AG04450 (cell line): ENCODE results near the gene IQSEC3. TPM values are rescaled to one million over a fixed set of nuclear protein-coding genes. Genes with fewer than 3 reads are reported as not detected.

ENCODE experiments used
- CTCF ChIA-PET: fragments of 300-600, 350-600 bp; formaldehyde crosslinking; extraction: SDS; loops from one replicate; lab custom pipeline; 2022; ENCODE audit warnings: antibody characterized with exemption, inconsistent platforms; lab: Charles Lee
- POLR2A ChIA-PET: fragments of 350-600 bp; formaldehyde crosslinking; extraction: SDS; loops from one replicate; lab custom pipeline; 2021; ENCODE audit warnings: antibody characterized with exemption, inconsistent platforms; lab: Yijun Ruan, JAX
- DNase-seq: peaks from one replicate; pipeline ENCODE4 v3.0.0-alpha.2; 2011; ENCODE audit warnings: low read depth, low spot score
- H3K27ac ChIP-seq: one replicate; pipeline ENCODE4 v1.5.1; 2012; ENCODE audit warnings: low read depth, low read length, control low read depth
- H3K27me3 ChIP-seq: one replicate; pipeline ENCODE4 v1.6.0; 2012; ENCODE audit warnings: low read length; ENCODE audit not compliant: control insufficient read depth, insufficient read depth
- H3K4me3 ChIP-seq: 2 replicates; pipeline ENCODE4 v1.5.1; 2011; ENCODE audit warnings: mild to moderate bottlenecking, low read depth, low read length, control low read depth
- H3K9me3 ChIP-seq: 2 replicates; pipeline ENCODE4 v1.5.1; 2012; ENCODE audit warnings: low read length; ENCODE audit not compliant: control insufficient read depth, insufficient read depth
- CTCF ChIP-seq: IDR thresholded peaks from 2 replicates; pipeline ENCODE4 v1.5.1; 2011; ENCODE audit warnings: low read depth, low read length, control low read depth, inconsistent platforms
- polyA plus RNA-seq: library from polyadenylated mRNA; depleted of rRNA; stranded (reverse); fragments of >200 nt; gene quantifications from 2 replicates; pipeline ENCODE4 v1.2.3, GENCODE V29; 2011

The IQSEC3 gene
- polyA plus RNA-seq, 1 experiment: 0.47 TPM

GRCh38 chr12:169528-170370 lies 103.2 kb downstream of the IQSEC3 start:
- TF ChIP-seq CTCF: peak; percentile 33
- H3K9me3 ChIP-seq: no peaks in the 10 kb centered on the region
- DNase-seq: no peak
- H3K27ac ChIP-seq: no peak overlapping the region
- H3K4me3 ChIP-seq: no peak overlapping the region
- POLR2A ChIA-PET: no interaction called here
- CTCF ChIA-PET: no interaction called here
- peaks cover 5% of the 10 kb centered on the region for H3K27me3 ChIP-seq

GRCh38 chr12:170371-171225 lies 104.0 kb downstream of the IQSEC3 start:
- H3K27me3 ChIP-seq: peaks cover 5% of the 10 kb centered on the region
- no peak for DNase-seq
- no peak overlapping the region for H3K27ac ChIP-seq
- ChIA-PET POLR2A (no interaction called here), CTCF (no interaction called here)
- H3K9me3 ChIP-seq: no peaks in the 10 kb centered on the region
- H3K4me3 ChIP-seq: no peak overlapping the region
- TF ChIP-seq CTCF: no peak

GRCh38 chr12:171276-171675 lies 104.7 kb downstream of the IQSEC3 start:
- Histone ChIP-seq H3K9me3 (no peaks in the 10 kb centered on the region), H3K27ac (no peak overlapping the region), H3K27me3 (peaks cover 5% of the 10 kb centered on the region), H3K4me3 (no peak overlapping the region)
- no peak for DNase-seq
- no peak for TF ChIP-seq CTCF
- ChIA-PET POLR2A (no interaction called here), CTCF (no interaction called here)

- Histone ChIP-seq H3K4me3 (no peak overlapping the region), H3K27me3 (peaks cover 5% of the 10 kb centered on the region), H3K9me3 (no peaks in the 10 kb centered on the region), H3K27ac (no peak overlapping the region)
- POLR2A ChIA-PET: no interaction called here
- CTCF ChIA-PET: no interaction called here
- no peak for DNase-seq
- no peak for TF ChIP-seq CTCF
Observed at GRCh38 chr12:171743-172676, 105.4 kb downstream of the IQSEC3 start.
